GM10248 (cell line): ENCODE results near the gene ASB6.

Experiments
- CTCF ChIA-PET: fragments of 300-600 bp; sonication (Branson Sonifier 250); formaldehyde crosslinking; extraction: SDS; loops from one replicate; lab custom pipeline; 2021; ENCODE audit warnings: antibody characterized with exemption; lab: Yijun Ruan, JAX
- POLR2A ChIA-PET: fragments of 350-650 bp; sonication (Branson Sonifier 250); formaldehyde crosslinking; extraction: SDS; loops from one replicate; lab custom pipeline; 2020; ENCODE audit warnings: antibody characterized with exemption; lab: Yijun Ruan, JAX
- DNase-seq: peaks from one replicate; pipeline ENCODE4 v3.0.0; 2012; ENCODE audit errors: extremely low spot score
- TF ChIP-seq, protein P1 (sequence below): IDR thresholded peaks from 2 replicates; pipeline ENCODE4 v1.5.1; 2012; ENCODE audit warnings: mild to moderate bottlenecking, low read depth; ENCODE audit errors: extremely low read depth, missing control alignments, control extremely low read depth

The ASB6 gene

DNA sequence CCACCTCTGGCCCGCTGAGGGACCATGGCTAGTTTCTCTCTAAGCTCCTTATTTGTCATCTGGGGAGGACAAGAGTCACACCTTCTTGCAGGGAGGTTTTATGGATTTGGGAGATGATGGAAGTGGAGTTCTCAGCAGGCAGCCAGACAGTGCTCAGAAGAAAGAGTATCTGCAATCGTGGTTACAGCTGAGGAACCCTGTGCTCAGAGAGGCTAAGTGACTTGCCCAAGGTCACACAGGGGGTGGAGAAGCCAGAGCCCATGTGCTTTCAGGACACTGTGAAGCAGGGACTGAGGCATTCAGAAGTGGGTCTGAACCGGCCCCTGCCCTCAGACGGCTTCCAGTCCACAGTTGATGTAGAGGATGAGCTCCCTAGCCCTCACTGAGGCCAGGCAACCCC lies 34.3 kb upstream of the ASB6 start:
- DNase-seq, result no peak
- TF ChIP-seq, protein P1, sequence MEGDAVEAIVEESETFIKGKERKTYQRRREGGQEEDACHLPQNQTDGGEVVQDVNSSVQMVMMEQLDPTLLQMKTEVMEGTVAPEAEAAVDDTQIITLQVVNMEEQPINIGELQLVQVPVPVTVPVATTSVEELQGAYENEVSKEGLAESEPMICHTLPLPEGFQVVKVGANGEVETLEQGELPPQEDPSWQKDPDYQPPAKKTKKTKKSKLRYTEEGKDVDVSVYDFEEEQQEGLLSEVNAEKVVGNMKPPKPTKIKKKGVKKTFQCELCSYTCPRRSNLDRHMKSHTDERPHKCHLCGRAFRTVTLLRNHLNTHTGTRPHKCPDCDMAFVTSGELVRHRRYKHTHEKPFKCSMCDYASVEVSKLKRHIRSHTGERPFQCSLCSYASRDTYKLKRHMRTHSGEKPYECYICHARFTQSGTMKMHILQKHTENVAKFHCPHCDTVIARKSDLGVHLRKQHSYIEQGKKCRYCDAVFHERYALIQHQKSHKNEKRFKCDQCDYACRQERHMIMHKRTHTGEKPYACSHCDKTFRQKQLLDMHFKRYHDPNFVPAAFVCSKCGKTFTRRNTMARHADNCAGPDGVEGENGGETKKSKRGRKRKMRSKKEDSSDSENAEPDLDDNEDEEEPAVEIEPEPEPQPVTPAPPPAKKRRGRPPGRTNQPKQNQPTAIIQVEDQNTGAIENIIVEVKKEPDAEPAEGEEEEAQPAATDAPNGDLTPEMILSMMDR, result no peak
- POLR2A ChIA-PET, result no interaction called here
- CTCF ChIA-PET, result interaction anchor here (0.9 to 2.9 kb wide), 3 partner anchors 50 to 545 kb away, joined by 3 to 10 read pairs (median 3); no protein-coding TSS in a partner anchor

DNA sequence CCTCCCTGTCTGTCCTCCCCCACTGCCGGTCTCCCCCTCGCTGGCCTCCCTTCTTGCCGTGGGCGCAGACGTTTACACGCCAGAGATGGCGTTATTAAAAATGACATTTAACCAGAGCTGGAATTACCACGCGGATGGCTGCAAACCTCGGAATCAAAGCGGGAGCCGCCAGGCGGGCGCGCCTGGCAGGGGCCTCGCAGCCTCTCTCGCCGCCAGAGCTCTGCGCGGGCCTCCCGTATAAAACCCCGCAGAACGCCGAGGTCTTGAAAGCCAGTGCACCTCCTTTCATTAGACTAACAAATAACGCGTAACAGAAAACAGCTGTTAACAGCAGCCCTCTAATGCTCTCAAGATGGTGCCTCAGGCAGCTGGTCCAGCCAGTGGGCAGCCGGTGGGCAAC lies 33.7 kb upstream of the ASB6 start:
- DNase-seq, result no peak
- ChIA-PET CTCF (interaction anchor here (0.9 to 2.9 kb wide), 3 partner anchors 51 to 544 kb away, joined by 3 to 10 read pairs (median 3); no protein-coding TSS in a partner anchor), POLR2A (no interaction called here)
- TF ChIP-seq, protein P1, result no peak

DNA sequence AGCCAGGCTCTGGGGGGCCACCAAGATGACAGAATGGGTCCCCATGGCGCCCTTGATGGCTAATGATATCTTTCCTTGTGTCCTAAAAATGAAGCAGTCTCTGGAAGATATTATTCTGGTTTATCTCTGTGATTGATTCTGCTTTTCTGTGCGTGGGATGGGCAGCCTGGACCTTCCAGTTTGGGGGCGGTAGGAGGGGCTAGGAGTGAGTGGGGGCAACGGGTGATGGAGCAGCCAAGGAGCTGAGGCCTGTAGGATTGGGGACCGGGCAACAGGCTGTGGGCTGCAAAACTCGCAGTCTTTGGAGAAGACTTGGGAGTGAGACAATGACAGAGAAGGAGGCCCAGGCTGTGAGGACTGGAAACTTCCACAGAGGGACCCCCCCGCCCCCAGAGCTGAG lies 32.3 kb upstream of the ASB6 start:
- DNase-seq, result no peak
- ChIA-PET CTCF (interaction anchor here (2.9 kb wide), 1 partner anchor 52 kb away, joined by 10 read pairs; no protein-coding TSS in a partner anchor), POLR2A (no interaction called here)
- TF ChIP-seq, protein P1, result no peak

DNA sequence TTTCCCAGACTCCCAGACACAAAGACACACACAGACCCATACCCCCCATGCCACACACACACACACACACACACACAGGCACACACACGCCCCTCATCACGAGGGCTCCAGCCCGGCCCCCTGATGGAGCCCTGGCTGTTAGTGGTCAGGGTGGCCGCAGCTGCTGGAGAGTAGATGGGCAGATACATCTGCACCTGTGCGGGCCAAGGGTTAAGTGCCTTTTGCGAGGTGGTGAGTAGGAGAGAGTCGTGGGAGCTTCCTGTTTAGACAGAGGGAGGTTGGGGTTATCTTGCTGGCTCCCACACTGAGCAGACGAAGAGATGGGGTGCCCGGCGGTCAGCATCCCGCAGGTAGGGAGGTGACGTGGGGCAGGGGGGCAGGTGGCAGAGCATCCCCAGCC lies 31.7 kb upstream of the ASB6 start:
- ChIA-PET CTCF (no interaction called here), POLR2A (no interaction called here)
- TF ChIP-seq, protein P1, result no peak
- DNase-seq, result no peak

DNA sequence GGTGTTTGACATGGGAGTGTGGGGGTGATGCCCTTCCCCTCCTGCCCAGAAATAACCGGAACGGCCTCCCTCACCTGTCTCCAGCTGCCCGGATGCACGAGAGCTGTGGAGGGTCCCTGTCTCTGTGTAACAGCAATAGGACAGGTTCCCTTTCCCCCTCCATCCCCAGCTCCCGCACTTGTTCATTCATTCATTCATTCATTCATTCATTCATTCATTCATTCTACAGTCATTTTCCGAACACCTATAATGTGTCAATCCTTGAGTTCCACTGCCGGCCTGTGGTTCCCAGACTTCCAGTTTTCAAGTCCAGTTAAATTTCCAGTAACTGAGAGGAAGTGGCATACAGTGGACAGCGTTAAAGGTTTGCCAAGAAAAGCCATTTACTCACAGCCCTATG lies 30.8 kb upstream of the ASB6 start:
- ChIA-PET POLR2A (no interaction called here), CTCF (no interaction called here)
- no peak for DNase-seq
- TF ChIP-seq, protein P1, result no peak

DNA sequence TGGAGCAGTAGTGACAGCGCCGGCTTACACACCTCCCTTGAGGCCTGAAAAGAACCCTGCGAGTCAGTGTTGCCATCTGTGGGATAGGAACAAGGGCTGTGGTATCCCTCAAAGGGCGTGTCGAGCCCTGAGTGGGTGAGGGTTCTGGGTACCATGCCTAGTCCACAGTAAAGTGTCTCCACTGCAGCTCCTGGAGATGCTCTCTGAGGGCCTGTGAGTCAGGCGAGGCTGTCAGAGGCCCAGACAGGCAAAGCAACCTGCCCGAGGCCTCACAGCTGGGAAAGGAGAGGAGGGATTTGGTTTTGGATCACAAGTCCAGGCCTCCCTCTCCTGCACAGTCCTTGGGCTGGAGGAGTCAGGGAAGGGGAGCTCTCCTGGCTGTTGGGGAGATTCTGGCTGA lies 29.6 kb upstream of the ASB6 start:
- TF ChIP-seq, protein P1, result no peak
- CTCF ChIA-PET, result no interaction called here
- no peak for DNase-seq
- POLR2A ChIA-PET, result no interaction called here
